ENCODE results near the gene LRRC51.

LRRC51 gene

GRCh38 chr11:72120930-72121329 lies 40.3 kb downstream of the LRRC51 start:
- Histone ChIP-seq H3K27ac (no peak overlapping the region), H3K27me3 (replicated peaks) (no peaks in the 10 kb centered on the region), H3K36me3 (replicated peaks) (no peaks in the 10 kb centered on the region), H3K4me3 (ENCODE audit: low read depth, low read length) (no peak overlapping the region)
- in situ Hi-C loops (cut with HindIII; ENCODE audit: low pct_ligation_motif_present, low sequenced_read_pairs): no loop called here
- no peak for DNase-seq
- TF ChIP-seq CTCF (IDR thresholded peaks at IDR 0.05; ENCODE audit: low read depth, low read length, missing control alignments): no peak

- no peak overlapping the region for H3K27ac ChIP-seq
- in situ Hi-C loops (cut with HindIII; ENCODE audit: low pct_ligation_motif_present, low sequenced_read_pairs): no loop called here
- H3K36me3 ChIP-seq (replicated peaks): no peaks in the 10 kb centered on the region
- no peak for DNase-seq
- no peak for TF ChIP-seq CTCF (IDR thresholded peaks at IDR 0.05; ENCODE audit: low read depth, low read length, missing control alignments)
- H3K4me3 ChIP-seq (ENCODE audit: low read depth, low read length): no peak overlapping the region
- H3K27me3 ChIP-seq (replicated peaks): no peaks in the 10 kb centered on the region
Observed at GRCh38 chr11:72122607-72123006, 42.0 kb downstream of the LRRC51 start.

GRCh38 chr11:72123117-72123653 lies 42.5 kb downstream of the LRRC51 start:
- no peak for TF ChIP-seq CTCF (IDR thresholded peaks at IDR 0.05; ENCODE audit: low read depth, low read length, missing control alignments)
- no peak for DNase-seq
- H3K36me3 ChIP-seq (replicated peaks): no peaks in the 10 kb centered on the region
- no peak overlapping the region for H3K4me3 ChIP-seq (ENCODE audit: low read depth, low read length)
- no peak overlapping the region for H3K27ac ChIP-seq
- in situ Hi-C loops (cut with HindIII; ENCODE audit: low pct_ligation_motif_present, low sequenced_read_pairs): no loop called here
- no peaks in the 10 kb centered on the region for H3K27me3 ChIP-seq (replicated peaks)

GRCh38 chr11:72124046-72124445 lies 43.4 kb downstream of the LRRC51 start:
- Histone ChIP-seq H3K27me3 (replicated peaks) (no peaks in the 10 kb centered on the region), H3K36me3 (replicated peaks) (no peaks in the 10 kb centered on the region), H3K4me3 (ENCODE audit: low read depth, low read length) (no peak overlapping the region), H3K27ac (no peak overlapping the region)
- DNase-seq: no peak
- TF ChIP-seq CTCF (IDR thresholded peaks at IDR 0.05; ENCODE audit: low read depth, low read length, missing control alignments): no peak
- in situ Hi-C loops (cut with HindIII; ENCODE audit: low pct_ligation_motif_present, low sequenced_read_pairs): no loop called here

GRCh38 chr11:72125956-72126355 lies 45.3 kb downstream of the LRRC51 start:
- in situ Hi-C loops (cut with HindIII; ENCODE audit: low pct_ligation_motif_present, low sequenced_read_pairs): no loop called here
- Histone ChIP-seq H3K36me3 (replicated peaks) (no peaks in the 10 kb centered on the region), H3K27ac (no peak overlapping the region), H3K27me3 (replicated peaks) (no peaks in the 10 kb centered on the region), H3K4me3 (ENCODE audit: low read depth, low read length) (no peak overlapping the region)
- DNase-seq: no peak
- no peak for TF ChIP-seq CTCF (IDR thresholded peaks at IDR 0.05; ENCODE audit: low read depth, low read length, missing control alignments)

GRCh38 chr11:72127923-72128322 lies 47.3 kb downstream of the LRRC51 start:
- no peak for DNase-seq
- in situ Hi-C loops (cut with HindIII; ENCODE audit: low pct_ligation_motif_present, low sequenced_read_pairs): no loop called here
- no peak overlapping the region for H3K27ac ChIP-seq
- no peak overlapping the region for H3K4me3 ChIP-seq (ENCODE audit: low read depth, low read length)
- TF ChIP-seq CTCF (IDR thresholded peaks at IDR 0.05; ENCODE audit: low read depth, low read length, missing control alignments): no peak
- no peaks in the 10 kb centered on the region for H3K36me3 ChIP-seq (replicated peaks)
- no peaks in the 10 kb centered on the region for H3K27me3 ChIP-seq (replicated peaks)
